ENCODE results near the gene TPBGL. TPM values are rescaled to one million over a fixed set of nuclear protein-coding genes. Genes with fewer than 3 reads are reported as not detected.

Gene TPBGL
- total RNA-seq, 1 donor from 2014 or later, result 7.0 TPM

GRCh38 chr11:75262436-75262835 lies 21.9 kb downstream of the TPBGL start:
- TF ChIP-seq CTCF (IDR thresholded peaks at IDR 0.05; ENCODE audit: unreplicated experiment), result no peak
- H3K4me1 Mint-ChIP-seq (ENCODE audit: unreplicated experiment), result peaks cover 28% of the 10 kb centered on the region
- no peak overlapping the region for H3K4me3 Mint-ChIP-seq (ENCODE audit: unreplicated experiment)
- H3K27me3 Mint-ChIP-seq (ENCODE audit: unreplicated experiment), result peaks cover 25% of the 10 kb centered on the region
- H3K27ac Mint-ChIP-seq (ENCODE audit: unreplicated experiment), result no peak overlapping the region
- H3K36me3 Mint-ChIP-seq (ENCODE audit: low read depth, unreplicated experiment), result peaks cover 22% of the 10 kb centered on the region
- H3K9me3 Mint-ChIP-seq (ENCODE audit: unreplicated experiment), result no peaks in the 10 kb centered on the region
- no peak for DNase-seq (ENCODE audit: low spot score)

- H3K36me3 Mint-ChIP-seq (ENCODE audit: low read depth, unreplicated experiment), result peaks cover 23% of the 10 kb centered on the region
- peaks cover 27% of the 10 kb centered on the region for H3K27me3 Mint-ChIP-seq (ENCODE audit: unreplicated experiment)
- DNase-seq (ENCODE audit: low spot score), result no peak
- TF ChIP-seq CTCF (IDR thresholded peaks at IDR 0.05; ENCODE audit: unreplicated experiment), result no peak
- H3K4me1 Mint-ChIP-seq (ENCODE audit: unreplicated experiment), result peaks cover 28% of the 10 kb centered on the region
- no peak overlapping the region for H3K4me3 Mint-ChIP-seq (ENCODE audit: unreplicated experiment)
- H3K9me3 Mint-ChIP-seq (ENCODE audit: unreplicated experiment), result no peaks in the 10 kb centered on the region
- no peak overlapping the region for H3K27ac Mint-ChIP-seq (ENCODE audit: unreplicated experiment)
These were observed 22.6 kb downstream of the TPBGL start for GRCh38 chr11:75262961-75263852.

- no peak overlapping the region for H3K4me3 Mint-ChIP-seq (ENCODE audit: unreplicated experiment)
- H3K36me3 Mint-ChIP-seq (ENCODE audit: low read depth, unreplicated experiment), result peaks cover 24% of the 10 kb centered on the region
- peaks cover 27% of the 10 kb centered on the region for H3K27me3 Mint-ChIP-seq (ENCODE audit: unreplicated experiment)
- H3K4me1 Mint-ChIP-seq (ENCODE audit: unreplicated experiment), result peaks cover 28% of the 10 kb centered on the region
- no peak for TF ChIP-seq CTCF (IDR thresholded peaks at IDR 0.05; ENCODE audit: unreplicated experiment)
- peak overlapping the region; percentile 58 for H3K27ac Mint-ChIP-seq (ENCODE audit: unreplicated experiment)
- no peaks in the 10 kb centered on the region for H3K9me3 Mint-ChIP-seq (ENCODE audit: unreplicated experiment)
- no peak for DNase-seq (ENCODE audit: low spot score)
These were observed 23.4 kb downstream of the TPBGL start for GRCh38 chr11:75263944-75264349.

GRCh38 chr11:75264356-75264755 lies 23.8 kb downstream of the TPBGL start:
- H3K4me3 Mint-ChIP-seq (ENCODE audit: unreplicated experiment), result no peak overlapping the region
- no peaks in the 10 kb centered on the region for H3K9me3 Mint-ChIP-seq (ENCODE audit: unreplicated experiment)
- no peak for DNase-seq (ENCODE audit: low spot score)
- no peak for TF ChIP-seq CTCF (IDR thresholded peaks at IDR 0.05; ENCODE audit: unreplicated experiment)
- H3K27me3 Mint-ChIP-seq (ENCODE audit: unreplicated experiment), result peaks cover 27% of the 10 kb centered on the region
- H3K27ac Mint-ChIP-seq (ENCODE audit: unreplicated experiment), result peak overlapping the region; percentile 58
- H3K36me3 Mint-ChIP-seq (ENCODE audit: low read depth, unreplicated experiment), result peaks cover 24% of the 10 kb centered on the region
- peaks cover 28% of the 10 kb centered on the region for H3K4me1 Mint-ChIP-seq (ENCODE audit: unreplicated experiment)

- no peaks in the 10 kb centered on the region for H3K9me3 Mint-ChIP-seq (ENCODE audit: unreplicated experiment)
- peaks cover 27% of the 10 kb centered on the region for H3K27me3 Mint-ChIP-seq (ENCODE audit: unreplicated experiment)
- DNase-seq (ENCODE audit: low spot score), result no peak
- H3K36me3 Mint-ChIP-seq (ENCODE audit: low read depth, unreplicated experiment), result peaks cover 24% of the 10 kb centered on the region
- peaks cover 28% of the 10 kb centered on the region for H3K4me1 Mint-ChIP-seq (ENCODE audit: unreplicated experiment)
- no peak for TF ChIP-seq CTCF (IDR thresholded peaks at IDR 0.05; ENCODE audit: unreplicated experiment)
- no peak overlapping the region for H3K27ac Mint-ChIP-seq (ENCODE audit: unreplicated experiment)
- H3K4me3 Mint-ChIP-seq (ENCODE audit: unreplicated experiment), result no peak overlapping the region
These were observed 24.4 kb downstream of the TPBGL start for GRCh38 chr11:75264971-75265370.
